K562 (cell line): Measurements from ENCODE around the gene SPOCD1. TPM values are rescaled to one million over a fixed set of nuclear protein-coding genes. Genes with fewer than 3 reads are reported as not detected.

Source experiments
- ATAC-seq: fragments of 200-7000 bp; cut with Tn5 transposase; 3 replicates; pipeline ENCODE4 v1.9.1; 2020; ENCODE audit warnings: moderate library complexity
- BruUV-seq: library from RNA; stranded (reverse); fragments of 400-500 nt; replicated peaks from 2 replicates; lab custom pipeline; 2021; lab: Mats Ljungman, UMichigan
- CTCF ChIA-PET: fragments of 300-600 bp; formaldehyde crosslinking; extraction: SDS; loops from one replicate; lab custom pipeline; 2021; ENCODE audit warnings: low intra/inter-chr PET ratio; lab: Yijun Ruan, JAX
- POLR2A ChIA-PET: fragments of 300-600, 350-650 bp; sonication (Branson Sonifier 250); formaldehyde crosslinking; extraction: SDS; loops from one replicate; lab custom pipeline; 2021; ENCODE audit warnings: antibody characterized with exemption, inconsistent platforms; lab: Yijun Ruan, JAX
- DNase-seq, 4 experiments: peaks; one replicate each; pipeline versions ENCODE4 v3.0.0 to v3.0.0-alpha.2; 2011 to 2018; ENCODE audit warnings: low spot score in 3 of 4, mixed read lengths in 3 of 4; ENCODE audit errors: extremely low read depth in 1 of 4
- FAIRE-seq: peaks from 2 replicates; lab custom pipeline; 2011; peaks lifted over from hg19 to GRCh38; lab: Jason Lieb, UNC
- H2AFZ ChIP-seq: 2 replicates; pipeline ENCODE4 v1.6.0; 2011; ENCODE audit warnings: low read depth, low read length, control low read depth, inconsistent platforms
- H3K27ac ChIP-seq: fragments of 200-600 bp; 3 replicates; pipeline ENCODE4 v1.8.0; 2011; ENCODE audit warnings: low read depth, mild to moderate bottlenecking, control low read depth, inconsistent platforms, low read length, moderate library complexity, mixed read lengths; ENCODE audit errors: extremely low read depth
- H3K27me3 ChIP-seq, 2 experiments: fragments of 300-600 bp in 1 of 2; 2 replicates in 1 of 2; 3 replicates in 1 of 2; pipeline versions ENCODE4 v1.6.0 to v1.8.0; 2011; ENCODE audit warnings: inconsistent platforms in 2 of 2, low read length in 2 of 2, mild to moderate bottlenecking in 1 of 2, mixed read lengths in 1 of 2, moderate library complexity in 1 of 2; ENCODE audit not compliant: control insufficient read depth in 2 of 2, insufficient read depth in 2 of 2
- H3K36me3 ChIP-seq: fragments of 300-600 bp; 3 replicates; pipeline ENCODE4 v1.8.0; 2011; ENCODE audit warnings: mild to moderate bottlenecking, low read length, inconsistent platforms; ENCODE audit not compliant: control insufficient read depth, insufficient read depth
- H3K4me1 ChIP-seq, 2 experiments: fragments of 200-600 bp in 1 of 2; replicated peaks in 1 of 2; 2 replicates in 1 of 2; 3 replicates in 1 of 2; pipeline versions ENCODE4 v1.5.1 to v1.8.0; 2011; ENCODE audit warnings: inconsistent platforms in 2 of 2, low read length in 2 of 2, mild to moderate bottlenecking in 1 of 2, mixed read lengths in 1 of 2, moderate library complexity in 1 of 2; ENCODE audit not compliant: control insufficient read depth in 2 of 2, insufficient read depth in 2 of 2
- H3K4me2 ChIP-seq: 2 replicates; pipeline ENCODE4 v1.6.1; 2011; ENCODE audit warnings: low read length, control low read depth, inconsistent platforms, mixed read lengths; ENCODE audit not compliant: insufficient read depth
- H3K4me3 ChIP-seq: fragments of 200-600 bp; sonication (generic), shearing (Covaris generic); 2 replicates; pipeline ENCODE4 v1.5.1; 2016; ENCODE audit warnings: control low read depth, inconsistent platforms
- H3K79me2 ChIP-seq: fragments of 200-600 bp; 3 replicates; pipeline ENCODE4 v1.8.0; 2011; ENCODE audit warnings: low read length, inconsistent platforms; ENCODE audit not compliant: control insufficient read depth, insufficient read depth
- H3K9ac ChIP-seq, 2 experiments: 2 replicates each; pipeline versions ENCODE4 v1.6.0 to v1.6.1; 2011; ENCODE audit warnings: low read depth in 2 of 2, low read length in 2 of 2, control low read depth in 1 of 2, inconsistent platforms in 1 of 2, mild to moderate bottlenecking in 1 of 2, mixed read lengths in 1 of 2; ENCODE audit not compliant: insufficient read depth in 1 of 2
- H3K9me1 ChIP-seq: one replicate; pipeline ENCODE4 v1.6.0; 2011; ENCODE audit warnings: inconsistent platforms, mild to moderate bottlenecking, low read length, moderate library complexity; ENCODE audit not compliant: control insufficient read depth, insufficient read depth
- H3K9me3 ChIP-seq: replicated peaks from 2 replicates; pipeline ENCODE4 v1.5.1; 2011; ENCODE audit warnings: low read depth, low read length, inconsistent platforms; ENCODE audit not compliant: control insufficient read depth, insufficient read depth
- H4K20me1 ChIP-seq: replicated peaks from 2 replicates; pipeline ENCODE4 v1.6.1; 2011; ENCODE audit warnings: low read length, inconsistent platforms, mixed read lengths; ENCODE audit not compliant: control insufficient read depth, insufficient read depth
- CHD4 ChIP-seq: fragments of 200-600 bp; sonication (generic); IDR thresholded peaks from 3 replicates; pipeline ENCODE4 v1.6.1; 2012; ENCODE audit warnings: low read depth, mild to moderate bottlenecking, mixed read lengths, low read length, inconsistent platforms; ENCODE audit not compliant: insufficient read depth, insufficient replicate concordance, poor library complexity, severe bottlenecking
- ELF1 ChIP-seq: fragments of 200-800 bp; sonication (Bioruptor generic); IDR thresholded peaks from 2 replicates; pipeline ENCODE4 v1.6.1; 2016; ENCODE audit warnings: missing genetic modification characterization, missing compliant biosample characterization
- HMGXB4 ChIP-seq: sonication (generic); formaldehyde crosslinking; IDR thresholded peaks from 2 replicates; pipeline ENCODE4 v1.8.1; 2023; ENCODE audit warnings: mild to moderate bottlenecking, missing genetic modification reagents
- HOMEZ ChIP-seq: fragments of 250-450 bp; sonication (Bioruptor Pico); IDR thresholded peaks from 2 replicates; pipeline ENCODE4 v1.4.0; 2020; ENCODE audit warnings: mild to moderate bottlenecking, moderate library complexity
- MBD2 ChIP-seq: sonication (generic); IDR thresholded peaks from 2 replicates; pipeline ENCODE4 v1.6.1; 2016; ENCODE audit warnings: low read depth, borderline replicate concordance
- NCOA1 ChIP-seq: fragments of 450-650 bp; IDR thresholded peaks from 2 replicates; pipeline ENCODE4 v1.6.1; 2016; ENCODE audit warnings: low read depth
- NCOA6 ChIP-seq: fragments of 450-650 bp; IDR thresholded peaks from 2 replicates; pipeline ENCODE4 v1.6.1; 2017; ENCODE audit warnings: mild to moderate bottlenecking
- PYGO2 ChIP-seq: fragments of 450-650 bp; IDR thresholded peaks from 2 replicates; pipeline ENCODE4 v1.6.1; 2016; ENCODE audit warnings: mild to moderate bottlenecking, missing genetic modification characterization, moderate library complexity, missing compliant biosample characterization
- SETDB1 ChIP-seq: IDR thresholded peaks from one replicate; pipeline ENCODE4 v1.6.1; 2012; ENCODE audit warnings: low read length, control low read depth, inconsistent platforms
- SMARCA5 ChIP-seq: fragments of 450-650 bp; IDR thresholded peaks from 2 replicates; pipeline ENCODE4 v1.6.1; 2016
- ZKSCAN8 ChIP-seq: fragments of 200-800 bp; sonication (Bioruptor generic); IDR thresholded peaks from 2 replicates; pipeline ENCODE4 v1.6.1; 2016; ENCODE audit warnings: missing genetic modification characterization, missing compliant biosample characterization
- ZNF121 ChIP-seq: sonication (generic); formaldehyde crosslinking; conservative IDR thresholded peaks from 2 replicates; pipeline ENCODE4 v1.8.0; 2022; ENCODE audit warnings: missing genetic modification reagents
- WGBS: fragments of 100-300 bp; shearing (Covaris generic); methylation state at CpG from one replicate; pipeline ENCODE4 v1.1.6; 2016; ENCODE audit warnings: low coverage, mixed read lengths; ENCODE audit not compliant: insufficient coverage; ENCODE audit errors: missing lambda C conversion rate; 5-methylcytosine and 5-hydroxymethylcytosine counted together
- in situ Hi-C: fragments of 300-500 bp; cut with MboI; formaldehyde crosslinking; loops from 4 replicates; pipeline ENCODE4 v1.15.0; 2018; ENCODE audit warnings: inconsistent platforms, mixed read lengths
- intact Hi-C: fragments of 100-400 bp; cut with micrococcal nuclease; formaldehyde crosslinking; loops from 2 replicates; pipeline ENCODE4 v1.14.2; 2022
- polyA plus RNA-seq, 8 experiments: library from polyadenylated mRNA; depleted of rRNA in 4 of 8; stranded (reverse) in 5 of 8; unstranded in 3 of 8; fragments of >200 nt; fragmentation: Nextera tagmentation in 2 of 8; fragmentation: Illumina TruSeq in 1 of 8; extraction: Ambion mirVana in 2 of 8; extraction: Trizol in 1 of 8; gene quantifications; 2 replicates each; pipeline versions ENCODE4 v1.2.1 to v1.2.3, GENCODE V29; 2011 to 2014; ENCODE audit warnings: inconsistent platforms in 1 of 8, missing spikeins in 1 of 8
- total RNA-seq, 7 experiments: library from RNA; depleted of rRNA in 6 of 7; stranded (reverse); fragments of >200 nt in 6 of 7; fragmentation: Illumina TruSeq in 2 of 7; extraction: Trizol in 2 of 7; gene quantifications; 2 replicates each; pipeline versions ENCODE4 v1.2.1 to v1.2.3, GENCODE V29; 2011 to 2021; ENCODE audit warnings: low replicate concordance in 1 of 7

SPOCD1 gene
- total and polyA plus RNA-seq, 9 of the 15 experiments (the other 6 are each of a cell fraction or from before 2014, with no cell fraction given), result 0.03 to 0.71 (median 0.26) TPM; not detected in 1

- POLR2A ChIA-PET, result interaction anchor here (0.6 to 1.0 kb wide), 2 partner anchors 13 to 62 kb away, joined by 3 to 4 read pairs; no protein-coding TSS in a partner anchor
- intact Hi-C loops, result loop anchor here (10.0 kb wide), 2 partner anchors 218 to 282 kb away; no protein-coding TSS in a partner anchor
- Histone ChIP-seq H3K36me3 (no peaks in the 10 kb centered on the region), H3K9me1 (peaks cover 2% of the 10 kb centered on the region), H3K79me2 (no peaks in the 10 kb centered on the region), H3K9ac (no peak overlapping the region), H3K4me2 (no peak overlapping the region), H3K27ac (no peak overlapping the region), H2AFZ (no peak overlapping the region), H3K4me3 (no peak overlapping the region), H3K4me1 (peaks cover 20 to 24% of the 10 kb centered on the region in 2 experiments), H3K27me3 (0 out of 5 replicates have a peak, but pooled peaks cover 0 to 6% of the 10 kb centered on the region in 2 experiments), H3K9me3 (no peaks in the 10 kb centered on the region), H4K20me1 (no peaks in the 10 kb centered on the region)
- in situ Hi-C loops, result no loop called here
- ATAC-seq (no peak), FAIRE-seq (no peak), DNase-seq (no peak)
- no TSS peak for BruUV-seq
- TF ChIP-seq SETDB1 (no peak), PYGO2 (tag) (no peak), NCOA6 (no peak), SMARCA5 (no peak), ELF1 (tag) (no peak), CHD4 (no peak), HMGXB4 (no peak), ZNF121 (no peak), ZKSCAN8 (CRISPR knock-in tag) (no peak), MBD2 (no peak), NCOA1 (no peak), HOMEZ (no peak)
- 31% methylated on average over 12 of the region's 12 CpGs for WGBS
- CTCF ChIA-PET, result no interaction called here
Observed at GRCh38 chr1:31782421-31783410, 33.1 kb downstream of the SPOCD1 start.
